GM12891 (cell line): ENCODE measurements around the gene ZNF592.
A peak's percentile ranks its signal among the peaks of the same experiment; 100 is the strongest.

Source experiments
- DNase-seq: peaks from one replicate; pipeline ENCODE4 v3.0.0; 2011; ENCODE audit warnings: low spot score; ENCODE audit not compliant: insufficient read length
- FAIRE-seq: peaks from 2 replicates; lab custom pipeline; 2011; peaks lifted over from hg19 to GRCh38; lab: Jason Lieb, UNC
- PAX5 ChIP-seq: IDR thresholded peaks from 2 replicates; pipeline ENCODE4 v1.6.1; 2011; ENCODE audit warnings: low read length, moderate library complexity, mild to moderate bottlenecking; ENCODE audit not compliant: insufficient read depth, severe bottlenecking
- POLR2A ChIP-seq: IDR thresholded peaks from 2 replicates; pipeline ENCODE4 v1.6.1; 2011; ENCODE audit warnings: low read depth, low read length, control low read depth
- POLR2AphosphoS5 ChIP-seq: IDR thresholded peaks from 2 replicates; pipeline ENCODE4 v1.6.1; 2011; ENCODE audit warnings: low read depth, low read length, control low read depth
- POU2F2 ChIP-seq: IDR thresholded peaks from 2 replicates; pipeline ENCODE4 v1.6.1; 2011; ENCODE audit warnings: low read depth, mild to moderate bottlenecking, control low read depth, low read length, moderate library complexity
- SPI1 ChIP-seq: IDR thresholded peaks from 2 replicates; pipeline ENCODE4 v1.6.1; 2011; ENCODE audit warnings: low read depth, low read length, control low read depth
- TAF1 ChIP-seq: IDR thresholded peaks from 2 replicates; pipeline ENCODE4 v1.6.1; 2011; ENCODE audit warnings: low read depth, low read length, control low read depth

ZNF592 gene

DNA sequence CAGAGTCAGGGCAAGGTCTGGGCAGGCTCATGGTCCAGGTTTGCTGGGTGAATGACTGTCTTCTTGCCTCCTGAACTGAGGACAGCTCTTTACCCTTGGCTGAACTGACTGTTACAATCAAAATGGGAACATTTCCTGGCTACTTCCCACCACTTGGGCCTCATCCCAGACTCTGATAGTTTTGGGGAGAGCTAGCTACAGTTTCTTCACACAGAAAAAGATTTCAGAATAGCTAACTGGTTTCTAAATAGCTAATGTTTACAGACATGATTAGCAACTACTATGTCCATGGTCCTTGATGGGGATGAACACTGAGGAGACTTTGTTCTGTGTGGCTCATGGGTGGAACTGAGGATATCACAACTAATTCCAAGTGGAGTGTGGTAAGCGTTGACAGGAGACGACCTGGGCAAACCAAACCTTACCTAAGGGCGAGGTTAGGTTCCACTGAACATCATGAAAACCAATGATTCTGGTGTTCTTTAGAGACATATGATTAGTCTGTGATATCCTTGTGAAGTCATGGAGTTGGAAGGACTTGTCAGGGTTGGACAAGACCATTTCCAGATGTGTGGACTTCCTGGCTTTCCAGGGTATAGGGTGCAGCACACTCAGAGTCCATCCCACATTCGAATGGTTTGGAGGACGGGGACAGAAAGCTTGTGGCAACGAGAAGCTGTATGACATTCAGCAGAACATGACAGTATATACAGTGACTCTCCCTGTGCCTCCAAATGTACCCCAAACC, 76.0 kb downstream of the ZNF592 start:
- no peak for FAIRE-seq
- DNase-seq = no peak
- TF ChIP-seq SPI1 = no peak
- no peak for TF ChIP-seq POLR2AphosphoS5
- TF ChIP-seq TAF1 = no peak
- TF ChIP-seq PAX5 = no peak
- TF ChIP-seq POU2F2 = no peak
- TF ChIP-seq POLR2A = no peak

- DNase-seq = peak; percentile 46
- no peak for FAIRE-seq
- no peak for TF ChIP-seq PAX5
- TF ChIP-seq POLR2AphosphoS5 = no peak
- TF ChIP-seq TAF1 = no peak
- no peak for TF ChIP-seq POU2F2
- TF ChIP-seq POLR2A = no peak
- TF ChIP-seq SPI1 = no peak
Observed at GRCh38 chr15:84826369-84826823, 78.0 kb downstream of the ZNF592 start.

GRCh38 chr15:84827246-84827645, 78.9 kb downstream of the ZNF592 start:
- no peak for TF ChIP-seq POU2F2
- no peak for TF ChIP-seq PAX5
- TF ChIP-seq SPI1 = no peak
- TF ChIP-seq POLR2A = no peak
- TF ChIP-seq TAF1 = no peak
- no peak for TF ChIP-seq POLR2AphosphoS5
- FAIRE-seq (no peak), DNase-seq (no peak)

- DNase-seq (no peak), FAIRE-seq (no peak)
- TF ChIP-seq POU2F2 = no peak
- no peak for TF ChIP-seq POLR2A
- no peak for TF ChIP-seq POLR2AphosphoS5
- TF ChIP-seq SPI1 = no peak
- TF ChIP-seq TAF1 = no peak
- no peak for TF ChIP-seq PAX5
Observed at GRCh38 chr15:84828086-84828908, 79.9 kb downstream of the ZNF592 start.

- no peak for DNase-seq
- no peak for TF ChIP-seq POLR2AphosphoS5
- TF ChIP-seq SPI1 = no peak
- TF ChIP-seq POU2F2 = no peak
- no peak for FAIRE-seq
Observed at GRCh38 chr15:84829428-84829827, 81.0 kb downstream of the ZNF592 start.

DNA sequence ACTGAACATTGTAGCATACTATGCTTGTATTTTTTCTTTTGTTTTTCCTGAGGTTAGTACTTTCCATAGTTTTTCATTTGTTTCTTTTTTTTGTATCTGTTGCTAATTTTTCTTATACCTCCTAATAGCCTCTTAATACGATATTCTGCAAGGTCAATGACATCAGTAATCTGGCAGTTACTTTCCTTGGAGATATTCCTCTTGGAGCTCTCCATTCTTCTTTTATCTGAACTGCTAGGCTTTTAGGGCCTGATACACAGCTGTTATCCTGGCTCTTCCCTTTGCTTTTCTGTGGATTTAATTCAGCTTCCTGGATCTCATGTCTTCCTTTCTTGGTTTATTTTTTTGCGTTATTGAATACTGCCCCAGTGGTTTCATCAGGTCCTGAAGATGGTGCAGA, 81.6 kb downstream of the ZNF592 start:
- FAIRE-seq (no peak), DNase-seq (no peak)
- TF ChIP-seq POU2F2 (no peak), PAX5 (no peak), TAF1 (no peak), POLR2AphosphoS5 (no peak), POLR2A (no peak), SPI1 (no peak)

GRCh38 chr15:84831028-84831427, 82.6 kb downstream of the ZNF592 start:
- TF ChIP-seq POLR2A (no peak), PAX5 (no peak), POLR2AphosphoS5 (no peak), POU2F2 (no peak), SPI1 (no peak), TAF1 (no peak)
- no peak for DNase-seq
- FAIRE-seq = no peak

DNA sequence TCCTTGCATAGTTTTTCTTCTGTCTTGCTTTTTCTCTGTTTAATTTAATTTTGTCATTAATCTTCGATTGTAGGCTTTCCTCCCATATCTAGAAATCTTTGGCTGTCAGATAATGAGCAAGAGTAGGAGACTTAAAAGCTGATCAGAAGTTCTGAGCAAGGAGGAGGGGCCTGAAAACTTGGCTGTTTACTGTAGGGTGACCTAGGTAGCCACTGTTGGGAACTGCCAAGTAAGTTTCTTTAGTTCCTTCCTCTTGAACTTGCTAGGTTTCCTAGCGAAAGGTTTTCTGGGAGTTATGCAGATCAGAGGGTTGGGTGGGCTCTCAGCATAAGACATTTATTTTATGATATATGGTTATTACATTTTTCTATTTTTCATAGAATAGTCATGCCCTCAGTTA, 83.2 kb downstream of the ZNF592 start:
- DNase-seq (no peak), FAIRE-seq (no peak)
- TF ChIP-seq POLR2AphosphoS5 = no peak
- TF ChIP-seq POLR2A = no peak
- TF ChIP-seq POU2F2 = no peak
- TF ChIP-seq SPI1 = no peak

- DNase-seq (no peak), FAIRE-seq (no peak)
- TF ChIP-seq POU2F2 = no peak
- TF ChIP-seq PAX5 = no peak
- TF ChIP-seq POLR2AphosphoS5 = no peak
Observed at GRCh38 chr15:84832448-84833040, 84.2 kb downstream of the ZNF592 start.
